Mesendoderm (in vitro differentiated cells): Measurements from ENCODE around the gene LINC00305.

Experiments used
- DNase-seq: peaks from one replicate; pipeline ENCODE4 v3.0.0; 2013
- H2AK5ac ChIP-seq: 2 replicates; pipeline ENCODE4 v1.6.1; 2013; ENCODE audit warnings: low read length, inconsistent platforms
- H2BK120ac ChIP-seq: 2 replicates; pipeline ENCODE4 v1.6.1; 2013; ENCODE audit warnings: low read depth, mild to moderate bottlenecking, low read length, moderate library complexity, mixed read lengths
- H2BK15ac ChIP-seq: replicated peaks from 2 replicates; pipeline ENCODE4 v1.6.1; 2013; ENCODE audit warnings: low read depth, mild to moderate bottlenecking, moderate library complexity
- H2BK5ac ChIP-seq: 2 replicates; pipeline ENCODE4 v1.6.1; 2013; ENCODE audit warnings: low read length, inconsistent platforms
- H3K18ac ChIP-seq: 2 replicates; pipeline ENCODE4 v1.6.1; 2013; ENCODE audit warnings: mild to moderate bottlenecking, low read length, mixed read lengths
- H3K23ac ChIP-seq: one replicate; pipeline ENCODE4 v1.6.1; 2013; ENCODE audit warnings: low read length
- H3K27ac ChIP-seq: 2 replicates; pipeline ENCODE4 v1.5.1; 2013; ENCODE audit warnings: low read depth, mild to moderate bottlenecking, inconsistent platforms, low read length, moderate library complexity
- H3K27me3 ChIP-seq: 2 replicates; pipeline ENCODE4 v1.6.1; 2013; ENCODE audit warnings: low read length, control low read depth, mild to moderate bottlenecking, inconsistent platforms; ENCODE audit not compliant: insufficient read depth, poor library complexity
- H3K36me3 ChIP-seq: 2 replicates; pipeline ENCODE4 v1.6.1; 2013; ENCODE audit warnings: low read length, inconsistent platforms; ENCODE audit not compliant: control insufficient read depth, insufficient read depth
- H3K4ac ChIP-seq: one replicate; pipeline ENCODE4 v1.6.1; 2013; ENCODE audit warnings: low read depth, mild to moderate bottlenecking, low read length, moderate library complexity
- H3K4me1 ChIP-seq: 2 replicates; pipeline ENCODE4 v1.6.1; 2013; ENCODE audit warnings: low read depth, low read length, inconsistent platforms; ENCODE audit not compliant: control insufficient read depth
- H3K4me2 ChIP-seq: 2 replicates; pipeline ENCODE4 v1.6.1; 2013; ENCODE audit warnings: low read length
- H3K4me3 ChIP-seq: 2 replicates; pipeline ENCODE4 v1.5.1; 2013; ENCODE audit warnings: mild to moderate bottlenecking, low read length
- H3K56ac ChIP-seq: one replicate; pipeline ENCODE4 v1.6.1; 2013; ENCODE audit warnings: low read length
- H3K79me1 ChIP-seq: 2 replicates; pipeline ENCODE4 v1.6.1; 2013; ENCODE audit warnings: low read length, inconsistent platforms
- H3K79me2 ChIP-seq: 2 replicates; pipeline ENCODE4 v1.6.1; 2013; ENCODE audit warnings: mild to moderate bottlenecking, low read length; ENCODE audit not compliant: control insufficient read depth, insufficient read depth
- H3K9ac ChIP-seq: 2 replicates; pipeline ENCODE4 v1.6.1; 2013; ENCODE audit warnings: low read length, inconsistent platforms
- H4K5ac ChIP-seq: one replicate; pipeline ENCODE4 v1.6.1; 2013; ENCODE audit warnings: low read length
- H4K8ac ChIP-seq: one replicate; pipeline ENCODE4 v1.6.1; 2013; ENCODE audit warnings: low read depth, mild to moderate bottlenecking, control low read depth, low read length, moderate library complexity
- WGBS: extraction: QIAGEN DNeasy Blood & Tissue Kit; methylation state at CpG from one replicate; pipeline ENCODE4 v1.1.7; 2013; ENCODE audit warnings: low lambda C conversion rate, missing lambda C conversion rate; ENCODE audit not compliant: insufficient coverage; ENCODE audit errors: extremely low coverage; 5-methylcytosine and 5-hydroxymethylcytosine counted together

Gene LINC00305

GRCh38 chr18:64179556-64180080 lies 30.7 kb upstream of the LINC00305 start:
- no peak overlapping the region for H4K8ac ChIP-seq
- H3K4ac ChIP-seq = no peak overlapping the region
- H3K27ac ChIP-seq = no peak overlapping the region
- no peak overlapping the region for H4K5ac ChIP-seq
- H3K4me3 ChIP-seq = no peak overlapping the region
- H2AK5ac ChIP-seq = no peak overlapping the region
- no peak overlapping the region for H2BK5ac ChIP-seq
- H3K18ac ChIP-seq = no peak overlapping the region
- H3K56ac ChIP-seq = no peak overlapping the region
- no peak overlapping the region for H2BK120ac ChIP-seq
- no peaks in the 10 kb centered on the region for H3K27me3 ChIP-seq
- H2BK15ac ChIP-seq = no peak overlapping the region
- H3K79me1 ChIP-seq = no peaks in the 10 kb centered on the region
- WGBS = no CpG with 5 or more reads among the region's 5 CpGs
- no peak for DNase-seq
- H3K79me2 ChIP-seq = no peaks in the 10 kb centered on the region
- H3K23ac ChIP-seq = no peak overlapping the region
- H3K9ac ChIP-seq = no peak overlapping the region
- H3K4me2 ChIP-seq = no peak overlapping the region
- H3K36me3 ChIP-seq = no peaks in the 10 kb centered on the region
- H3K4me1 ChIP-seq = no peaks in the 10 kb centered on the region

- Histone ChIP-seq H2BK15ac (no peak overlapping the region), H3K27me3 (no peaks in the 10 kb centered on the region), H3K4me3 (no peak overlapping the region), H3K4ac (no peak overlapping the region), H4K8ac (no peak overlapping the region), H3K4me1 (no peaks in the 10 kb centered on the region), H3K9ac (no peak overlapping the region), H3K23ac (no peak overlapping the region), H3K4me2 (no peak overlapping the region), H2BK5ac (no peak overlapping the region), H3K36me3 (no peaks in the 10 kb centered on the region), H2AK5ac (no peak overlapping the region), H4K5ac (no peak overlapping the region), H3K79me1 (no peaks in the 10 kb centered on the region), H2BK120ac (no peak overlapping the region), H3K18ac (no peak overlapping the region), H3K27ac (no peak overlapping the region), H3K79me2 (no peaks in the 10 kb centered on the region), H3K56ac (no peak overlapping the region)
- DNase-seq = no peak
- 100% methylated on average over 2 of the region's 5 CpGs for WGBS
Observed at GRCh38 chr18:64178860-64179259, 30.0 kb upstream of the LINC00305 start.

GRCh38 chr18:64175432-64175831 lies 26.5 kb upstream of the LINC00305 start:
- Histone ChIP-seq H4K8ac (no peak overlapping the region), H3K9ac (no peak overlapping the region), H3K4me2 (no peak overlapping the region), H3K23ac (no peak overlapping the region), H3K79me2 (no peaks in the 10 kb centered on the region), H3K18ac (no peak overlapping the region), H3K56ac (no peak overlapping the region), H3K27me3 (no peaks in the 10 kb centered on the region), H4K5ac (no peak overlapping the region), H2BK5ac (no peak overlapping the region), H3K4me1 (no peaks in the 10 kb centered on the region), H2AK5ac (no peak overlapping the region), H2BK15ac (no peak overlapping the region), H3K36me3 (no peaks in the 10 kb centered on the region), H3K27ac (no peak overlapping the region), H2BK120ac (no peak overlapping the region), H3K79me1 (no peaks in the 10 kb centered on the region), H3K4me3 (no peak overlapping the region), H3K4ac (no peak overlapping the region)
- DNase-seq = no peak
- no CpG with 5 or more reads among the region's 7 CpGs for WGBS

- Histone ChIP-seq H3K36me3 (no peaks in the 10 kb centered on the region), H2BK120ac (no peak overlapping the region), H2BK15ac (no peak overlapping the region), H3K4me1 (no peaks in the 10 kb centered on the region), H4K5ac (no peak overlapping the region), H3K9ac (no peak overlapping the region), H2BK5ac (no peak overlapping the region), H3K79me1 (no peaks in the 10 kb centered on the region), H3K4ac (no peak overlapping the region), H3K79me2 (no peaks in the 10 kb centered on the region), H3K56ac (no peak overlapping the region), H3K27me3 (no peaks in the 10 kb centered on the region), H2AK5ac (no peak overlapping the region), H3K23ac (no peak overlapping the region), H3K4me3 (no peak overlapping the region), H3K4me2 (no peak overlapping the region), H4K8ac (no peak overlapping the region), H3K27ac (no peak overlapping the region), H3K18ac (no peak overlapping the region)
- WGBS = no CpG with 5 or more reads among the region's 1 CpG
- no peak for DNase-seq
Observed at GRCh38 chr18:64171576-64171975, 22.7 kb upstream of the LINC00305 start.

- Histone ChIP-seq H3K79me1 (no peaks in the 10 kb centered on the region), H3K18ac (no peak overlapping the region), H3K23ac (no peak overlapping the region), H4K8ac (no peak overlapping the region), H4K5ac (no peak overlapping the region), H2BK120ac (no peak overlapping the region), H2AK5ac (no peak overlapping the region), H3K56ac (no peak overlapping the region), H2BK15ac (no peak overlapping the region), H3K79me2 (no peaks in the 10 kb centered on the region), H3K36me3 (no peaks in the 10 kb centered on the region), H3K9ac (no peak overlapping the region), H3K4me2 (no peak overlapping the region), H2BK5ac (no peak overlapping the region), H3K27ac (no peak overlapping the region), H3K4me1 (no peaks in the 10 kb centered on the region), H3K27me3 (no peaks in the 10 kb centered on the region), H3K4ac (no peak overlapping the region), H3K4me3 (no peak overlapping the region)
- no peak for DNase-seq
Observed at GRCh38 chr18:64167408-64167925, 18.6 kb upstream of the LINC00305 start.

GRCh38 chr18:64165906-64166305 lies 17.0 kb upstream of the LINC00305 start:
- no peak overlapping the region for H3K18ac ChIP-seq
- no peak overlapping the region for H3K56ac ChIP-seq
- H3K36me3 ChIP-seq = no peaks in the 10 kb centered on the region
- H2BK15ac ChIP-seq = no peak overlapping the region
- no peak overlapping the region for H3K27ac ChIP-seq
- H3K79me1 ChIP-seq = no peaks in the 10 kb centered on the region
- H3K9ac ChIP-seq = no peak overlapping the region
- no peak overlapping the region for H4K5ac ChIP-seq
- no peaks in the 10 kb centered on the region for H3K79me2 ChIP-seq
- H2BK5ac ChIP-seq = no peak overlapping the region
- no peaks in the 10 kb centered on the region for H3K27me3 ChIP-seq
- no peak overlapping the region for H4K8ac ChIP-seq
- no peak overlapping the region for H2AK5ac ChIP-seq
- H3K4me1 ChIP-seq = no peaks in the 10 kb centered on the region
- H3K4ac ChIP-seq = no peak overlapping the region
- DNase-seq = peak; percentile 20
- WGBS = no CpG with 5 or more reads among the region's 2 CpGs
- H3K4me2 ChIP-seq = no peak overlapping the region
- H3K23ac ChIP-seq = no peak overlapping the region
- H2BK120ac ChIP-seq = no peak overlapping the region
- H3K4me3 ChIP-seq = no peak overlapping the region
